ENCODE data around the gene SORL1-AS1.

The SORL1-AS1 gene

GRCh38 chr11:121474680-121475079 is 21.9 kb upstream of the SORL1-AS1 start:
- Histone ChIP-seq H3K36me3 (replicated peaks; ENCODE audit: low read depth, low read length) (peaks cover 75% of the 10 kb centered on the region), H3K27me3 (ENCODE audit: low read depth, low read length) (no peaks in the 10 kb centered on the region), H3K4me3 (ENCODE audit: low read length) (no peak overlapping the region), H3K27ac (ENCODE audit: low read length) (no peak overlapping the region), H3K4me1 (ENCODE audit: low read length) (no peaks in the 10 kb centered on the region), H3K9me3 (ENCODE audit: insufficient read depth, low read length) (no peaks in the 10 kb centered on the region), H3K4me2 (ENCODE audit: low read length) (no peak overlapping the region), H3K9ac (ENCODE audit: low read length) (no peak overlapping the region), H3K79me2 (ENCODE audit: low read length) (peaks cover 86% of the 10 kb centered on the region), H2AFZ (ENCODE audit: low read depth, low read length) (no peak overlapping the region), H4K20me1 (ENCODE audit: insufficient read depth, low read length) (peaks cover 90% of the 10 kb centered on the region)
- TF ChIP-seq EZH2phosphoT487 (IDR thresholded peaks at IDR 0.05; ENCODE audit: low read depth), result no peak
- TF ChIP-seq CTCF (IDR thresholded peaks at IDR 0.05; ENCODE audit: low read depth, low read length), result no peak

- H2AFZ ChIP-seq (ENCODE audit: low read depth, low read length), result no peak overlapping the region
- TF ChIP-seq EZH2phosphoT487 (IDR thresholded peaks at IDR 0.05; ENCODE audit: low read depth), result no peak
- TF ChIP-seq CTCF (IDR thresholded peaks at IDR 0.05; ENCODE audit: low read depth, low read length), result no peak
- peaks cover 73% of the 10 kb centered on the region for H3K36me3 ChIP-seq (replicated peaks; ENCODE audit: low read depth, low read length)
Measured at GRCh38 chr11:121473064-121473777, 20.5 kb upstream of the SORL1-AS1 start.

GRCh38 chr11:121472312-121472711 is 19.5 kb upstream of the SORL1-AS1 start:
- no peak overlapping the region for H3K27ac ChIP-seq (ENCODE audit: low read length)
- no peak overlapping the region for H3K4me3 ChIP-seq (ENCODE audit: low read length)
- peaks cover 93% of the 10 kb centered on the region for H4K20me1 ChIP-seq (ENCODE audit: insufficient read depth, low read length)
- H2AFZ ChIP-seq (ENCODE audit: low read depth, low read length), result no peak overlapping the region
- H3K9ac ChIP-seq (ENCODE audit: low read length), result no peak overlapping the region
- H3K36me3 ChIP-seq (replicated peaks; ENCODE audit: low read depth, low read length), result peaks cover 74% of the 10 kb centered on the region
- H3K4me2 ChIP-seq (ENCODE audit: low read length), result no peak overlapping the region
- H3K27me3 ChIP-seq (ENCODE audit: low read depth, low read length), result no peaks in the 10 kb centered on the region
- H3K79me2 ChIP-seq (ENCODE audit: low read length), result peaks cover 89% of the 10 kb centered on the region
- peaks cover 10% of the 10 kb centered on the region for H3K4me1 ChIP-seq (ENCODE audit: low read length)
- TF ChIP-seq CTCF (IDR thresholded peaks at IDR 0.05; ENCODE audit: low read depth, low read length) (no peak), EZH2phosphoT487 (IDR thresholded peaks at IDR 0.05; ENCODE audit: low read depth) (no peak)
- no peaks in the 10 kb centered on the region for H3K9me3 ChIP-seq (ENCODE audit: insufficient read depth, low read length)

More at GRCh38 chr11:121473064-121473777, 20.5 kb upstream of the SORL1-AS1 start:
- no peak overlapping the region for H3K4me2 ChIP-seq (ENCODE audit: low read length)
- H4K20me1 ChIP-seq (ENCODE audit: insufficient read depth, low read length), result peaks cover 90% of the 10 kb centered on the region
- no peaks in the 10 kb centered on the region for H3K9me3 ChIP-seq (ENCODE audit: insufficient read depth, low read length)
- peaks cover 86% of the 10 kb centered on the region for H3K79me2 ChIP-seq (ENCODE audit: low read length)
- peaks cover under 1% of the 10 kb centered on the region; the same call in 1 of the 2 replicates for H3K4me1 ChIP-seq (ENCODE audit: low read length)
- H3K4me3 ChIP-seq (ENCODE audit: low read length), result no peak overlapping the region
- H3K27ac ChIP-seq (ENCODE audit: low read length), result no peak overlapping the region
- H3K9ac ChIP-seq (ENCODE audit: low read length), result no peak overlapping the region
- no peaks in the 10 kb centered on the region for H3K27me3 ChIP-seq (ENCODE audit: low read depth, low read length)

GRCh38 chr11:121471167-121471566 is 18.4 kb upstream of the SORL1-AS1 start:
- TF ChIP-seq EZH2phosphoT487 (IDR thresholded peaks at IDR 0.05; ENCODE audit: low read depth) (no peak), CTCF (IDR thresholded peaks at IDR 0.05; ENCODE audit: low read depth, low read length) (no peak)
- H3K79me2 ChIP-seq (ENCODE audit: low read length), result peaks cover 94% of the 10 kb centered on the region

More at GRCh38 chr11:121471167-121471566, 18.4 kb upstream of the SORL1-AS1 start:
- Histone ChIP-seq H3K9ac (ENCODE audit: low read length) (no peak overlapping the region), H3K9me3 (ENCODE audit: insufficient read depth, low read length) (no peaks in the 10 kb centered on the region), H3K4me3 (ENCODE audit: low read length) (no peak overlapping the region), H3K4me1 (ENCODE audit: low read length) (peaks cover 21% of the 10 kb centered on the region), H3K36me3 (replicated peaks; ENCODE audit: low read depth, low read length) (peaks cover 72% of the 10 kb centered on the region), H3K27ac (ENCODE audit: low read length) (no peak overlapping the region), H4K20me1 (ENCODE audit: insufficient read depth, low read length) (peaks cover 98% of the 10 kb centered on the region), H3K4me2 (ENCODE audit: low read length) (no peak overlapping the region), H2AFZ (ENCODE audit: low read depth, low read length) (no peak overlapping the region), H3K27me3 (ENCODE audit: low read depth, low read length) (no peaks in the 10 kb centered on the region)

Data from OCI-LY3 (cell line).